Adrenal gland (tissue), 5 donors: ENCODE measurements around the gene RALGAPA2.

Source experiments
- CTCF ChIP-seq, 6 experiments: fragments of 450-650 bp in 4 of 6; fragments of 200-600 bp in 2 of 6; sonication (generic) in 1 of 6; IDR thresholded peaks; 1 replicate in 5 of 6; 2 replicates in 1 of 6; pipeline versions ENCODE4 v1.5.1 to v1.8.0; 2016 to 2021; ENCODE audit warnings: antibody characterized with exemption in 6 of 6, mild to moderate bottlenecking in 2 of 6, moderate library complexity in 1 of 6
- POLR2A ChIP-seq, 2 donors: fragments of 450-650 bp; IDR thresholded peaks; one replicate each; pipeline ENCODE4 v1.6.1; 2017; ENCODE audit warnings: antibody characterized with exemption in 2 of 2, mild to moderate bottlenecking in 2 of 2, moderate library complexity in 1 of 2
- donor health status: DM: no; HTN: no; CAD: no.

- TF ChIP-seq CTCF (IDR thresholded peaks at IDR 0.05): no peak
- no peak for TF ChIP-seq POLR2A (IDR thresholded peaks at IDR 0.05)
Observed at GRCh38 chr20:20407891-20408805, 304.3 kb downstream of the RALGAPA2 start.
